ENCODE measurements around the gene DACT3.
A peak's percentile ranks its signal among the peaks of the same experiment; 100 is the strongest.

The DACT3 gene

DNA sequence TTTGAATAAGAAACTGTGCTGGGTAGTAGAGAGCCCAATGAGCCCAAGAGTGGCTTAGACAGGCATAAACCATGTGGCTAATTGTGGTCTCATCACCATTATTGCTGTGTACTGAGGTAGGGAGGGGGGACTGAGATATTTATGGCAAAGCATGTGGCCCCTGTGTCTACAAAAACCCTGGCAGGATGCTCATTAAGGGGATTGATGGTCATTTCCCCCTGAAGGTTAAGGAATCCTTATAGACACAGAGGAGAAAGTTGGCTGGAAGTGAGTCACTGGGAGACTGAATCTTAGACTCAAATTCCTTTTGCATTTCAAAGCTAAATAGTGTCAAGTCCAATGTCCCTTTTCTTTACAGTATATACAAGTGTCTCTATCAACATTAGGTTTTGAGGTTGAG, 9.8 kb upstream of the DACT3 start:
- no peak for DNase-seq (ENCODE audit: low read depth)

DNA sequence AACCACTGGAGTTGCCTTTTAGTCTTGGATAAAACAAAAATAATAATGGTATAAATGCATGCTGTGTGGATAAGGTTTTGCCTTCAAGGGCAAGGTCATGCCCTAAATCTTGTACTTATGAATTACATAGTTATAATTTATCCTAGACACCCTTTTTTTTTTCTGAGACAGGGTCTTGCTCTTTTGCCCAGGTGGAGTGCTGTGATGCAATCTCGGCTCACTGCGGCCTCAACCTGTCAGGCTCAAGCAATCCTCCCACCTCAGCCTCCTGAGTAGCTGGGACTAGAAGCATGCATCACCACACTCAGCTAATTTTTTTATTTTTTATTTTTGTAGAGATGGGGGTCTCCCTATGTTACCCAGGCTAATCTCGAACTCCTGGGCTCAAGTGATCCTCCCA, 7.7 kb upstream of the DACT3 start:
- DNase-seq (ENCODE audit: low read depth) = no peak
- H3K4me3 ChIP-seq (ENCODE audit: low read depth, low read length) = no peak overlapping the region

More for the DNA sequence above, 9.8 kb upstream of the DACT3 start:
- no peak overlapping the region for H3K4me3 ChIP-seq (ENCODE audit: low read depth, low read length)

DNA sequence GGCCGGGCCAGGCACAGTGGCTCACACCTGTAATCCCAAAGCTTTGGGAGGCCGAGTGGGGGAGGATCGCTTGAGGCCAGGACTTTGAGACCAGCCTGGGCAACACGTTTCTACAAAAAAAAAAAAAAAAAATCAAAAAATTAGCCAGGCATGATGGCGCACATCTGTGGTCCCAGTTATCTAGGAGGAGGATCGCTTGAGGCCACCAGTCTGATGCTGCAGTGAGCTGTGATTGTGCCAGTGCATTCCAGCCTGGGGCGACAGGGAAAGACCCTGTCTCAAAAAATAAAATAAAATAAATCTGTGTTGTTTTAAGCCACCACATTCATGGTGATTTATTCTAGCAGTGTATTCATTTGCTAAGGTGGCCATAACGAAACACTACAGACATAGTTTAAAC, 4.1 kb upstream of the DACT3 start:
- DNase-seq (ENCODE audit: low read depth) = no peak
- H3K4me3 ChIP-seq (ENCODE audit: low read depth, low read length) = no peak overlapping the region

- H3K4me3 ChIP-seq (ENCODE audit: low read depth, low read length) = peak overlapping the region; percentile 48
- peak; percentile 57 for DNase-seq (ENCODE audit: low read depth)
Measured at GRCh38 chr19:46661735-46662592, 982 bp upstream of the DACT3 start.

- H3K4me3 ChIP-seq (ENCODE audit: low read depth, low read length) = peak overlapping the region; percentile 59
- no peak for DNase-seq (ENCODE audit: low read depth)
Measured at GRCh38 chr19:46660551-46661019, 397 bp downstream of the DACT3 start.

DNA sequence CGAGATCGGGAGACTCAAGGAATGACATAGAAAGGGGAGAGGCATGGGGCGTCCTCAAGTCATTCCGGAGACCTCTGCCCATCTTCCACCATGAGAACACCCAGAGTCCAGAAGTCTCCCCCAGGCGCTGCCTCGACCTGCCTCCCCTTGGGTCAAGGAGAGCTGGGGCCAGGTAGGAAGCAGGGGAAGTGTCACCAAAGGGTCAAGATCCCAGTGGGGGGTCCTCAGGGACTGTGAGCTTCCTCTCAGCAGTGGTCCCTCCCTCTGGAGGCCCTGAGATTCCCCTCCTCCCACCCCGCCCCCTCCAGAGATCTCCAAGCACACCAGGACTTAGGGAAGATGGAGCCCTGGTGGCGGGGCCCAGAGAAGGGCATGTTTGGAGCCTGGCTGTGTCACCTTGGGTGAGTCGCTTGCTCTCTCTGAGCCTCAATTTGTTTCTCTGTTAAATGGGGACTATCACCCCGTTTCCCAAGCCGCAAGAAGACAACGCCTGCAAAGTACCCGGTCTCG, 919 bp downstream of the DACT3 start:
- peak overlapping the region; percentile 59 for H3K4me3 ChIP-seq (ENCODE audit: low read depth, low read length)
- no peak for DNase-seq (ENCODE audit: low read depth)

GRCh38 chr19:46659151-46660007, 1.6 kb downstream of the DACT3 start:
- peak overlapping the region; percentile 59 for H3K4me3 ChIP-seq (ENCODE audit: low read depth, low read length)
- DNase-seq (ENCODE audit: low read depth) = no peak

GRCh38 chr19:46656541-46656940, 4.4 kb downstream of the DACT3 start:
- no peak for DNase-seq (ENCODE audit: low read depth)
- H3K4me3 ChIP-seq (ENCODE audit: low read depth, low read length) = no peak overlapping the region

GRCh38 chr19:46654621-46655152, 6.3 kb downstream of the DACT3 start:
- no peak overlapping the region for H3K4me3 ChIP-seq (ENCODE audit: low read depth, low read length)
- no peak for DNase-seq (ENCODE audit: low read depth)

GRCh38 chr19:46650445-46650844, 10.5 kb downstream of the DACT3 start:
- no peak overlapping the region for H3K4me3 ChIP-seq (ENCODE audit: low read depth, low read length)
- DNase-seq (ENCODE audit: low read depth) = no peak

- no peak for DNase-seq (ENCODE audit: low read depth)
- H3K4me3 ChIP-seq (ENCODE audit: low read depth, low read length) = no peak overlapping the region
Measured at GRCh38 chr19:46648961-46649960, 11.7 kb downstream of the DACT3 start.

DNA sequence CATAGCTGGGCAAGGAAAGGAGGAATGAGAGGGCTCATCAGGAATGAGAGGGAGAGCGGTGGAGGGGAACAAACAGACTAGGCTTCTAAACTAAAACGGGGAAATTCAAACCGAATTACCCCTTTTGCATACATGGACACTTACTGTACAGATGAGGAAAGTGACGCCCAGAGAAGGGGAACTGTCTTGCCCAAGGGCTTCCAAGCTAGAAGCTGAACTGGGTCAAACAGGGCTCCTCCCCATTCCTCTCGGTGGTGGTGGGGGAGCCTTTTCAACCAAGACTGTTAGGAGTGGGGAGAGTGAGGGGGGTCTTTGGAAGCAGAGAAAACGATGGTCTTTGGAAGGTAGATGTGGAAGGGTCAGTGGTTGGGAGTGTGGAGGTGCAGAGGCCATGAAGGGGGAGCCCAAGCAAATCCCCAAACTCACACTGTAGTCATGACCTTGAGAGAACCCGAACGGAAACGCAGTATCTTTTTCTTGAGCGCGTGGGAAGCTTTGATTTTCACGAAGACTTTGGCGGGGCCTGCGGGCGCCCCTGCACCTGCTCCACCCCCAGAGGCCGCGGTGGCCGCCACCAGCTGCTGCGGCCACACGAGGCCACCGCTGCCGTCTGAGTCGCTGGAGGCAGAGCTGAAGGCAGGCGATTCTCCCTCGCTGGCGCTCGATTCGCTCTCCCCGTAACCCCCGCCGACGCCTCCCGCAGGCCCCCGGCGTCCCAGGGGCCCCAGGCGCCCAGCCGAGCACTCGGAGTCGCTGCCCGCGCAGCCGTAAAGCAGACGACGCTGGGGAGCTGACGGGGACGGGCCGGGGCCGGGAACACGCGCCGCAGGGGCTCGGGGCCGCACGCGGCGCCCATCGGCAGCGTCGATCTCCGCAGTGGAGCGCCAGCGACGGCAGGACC, 12.7 kb downstream of the DACT3 start:
- DNase-seq (ENCODE audit: low read depth) = no peak
- H3K4me3 ChIP-seq (ENCODE audit: low read depth, low read length) = no peak overlapping the region

- DNase-seq (ENCODE audit: low read depth) = no peak
- H3K4me3 ChIP-seq (ENCODE audit: low read depth, low read length) = no peak overlapping the region
Measured at GRCh38 chr19:46646402-46646801, 14.6 kb downstream of the DACT3 start.

DNA sequence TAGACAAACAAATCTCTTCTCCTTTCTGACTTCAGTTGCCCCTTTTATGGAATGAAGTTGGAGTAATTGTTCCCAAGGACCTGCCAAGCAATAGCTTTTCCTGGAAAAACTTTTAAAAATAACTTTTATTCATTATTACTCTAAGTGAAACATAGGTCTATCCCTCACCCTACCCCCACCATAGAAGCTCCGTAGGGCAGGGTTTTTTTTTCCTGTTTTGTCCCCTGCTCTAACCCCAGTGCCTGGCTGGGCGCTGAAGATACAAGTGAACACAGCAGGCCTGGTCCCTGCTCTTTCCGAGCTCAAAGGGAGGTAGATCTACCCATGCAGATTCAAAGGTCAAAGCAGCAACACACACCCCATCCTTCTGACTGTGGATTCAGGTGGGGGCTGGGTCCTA, 16.3 kb downstream of the DACT3 start:
- no peak overlapping the region for H3K4me3 ChIP-seq (ENCODE audit: low read depth, low read length)
- no peak for DNase-seq (ENCODE audit: low read depth)

GRCh38 chr19:46640656-46641055, 20.3 kb downstream of the DACT3 start:
- no peak overlapping the region for H3K4me3 ChIP-seq (ENCODE audit: low read depth, low read length)

DNA sequence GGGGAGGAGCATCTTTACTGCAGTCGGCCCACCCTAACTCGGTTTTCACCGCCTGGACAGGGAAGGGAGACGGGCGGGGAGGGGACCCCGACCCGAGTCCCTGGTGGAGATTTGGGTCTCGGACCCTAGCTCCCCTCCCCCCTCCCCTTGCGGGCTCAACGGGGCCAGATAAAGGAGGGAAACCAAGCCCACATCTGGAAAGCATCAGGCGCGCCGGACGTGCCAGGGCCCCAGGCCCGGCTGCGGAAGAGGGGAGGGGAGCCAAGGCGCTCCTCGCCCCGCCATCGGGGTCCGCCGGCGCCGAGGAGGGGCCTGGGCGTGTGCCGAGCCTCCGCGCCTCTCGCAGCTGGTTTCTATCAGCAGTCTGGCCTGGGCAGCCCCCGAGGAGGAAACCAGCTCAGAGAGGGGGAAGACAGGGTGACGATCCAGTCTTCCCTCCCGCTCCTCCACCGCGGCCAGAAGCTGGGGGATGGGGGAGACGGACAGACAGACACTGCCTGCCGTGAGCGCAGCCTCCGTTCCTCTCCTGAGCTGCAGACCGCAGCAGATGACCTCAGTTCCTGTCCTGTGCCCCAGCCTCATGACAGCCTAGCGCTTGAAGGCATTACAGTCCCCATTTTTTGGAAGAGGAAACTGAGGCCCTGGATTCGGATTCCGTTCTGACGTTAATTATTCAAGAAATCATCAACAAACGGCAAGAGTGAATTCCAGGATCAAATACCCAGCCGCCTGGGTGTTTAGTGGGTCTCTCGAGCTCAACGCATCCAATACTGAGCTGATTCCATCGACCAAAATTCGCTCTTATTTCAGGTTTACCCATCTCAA, 21.4 kb downstream of the DACT3 start:
- H3K4me3 ChIP-seq (ENCODE audit: low read depth, low read length) = peak overlapping the region; percentile 53
- no peak for DNase-seq (ENCODE audit: low read depth)

More at GRCh38 chr19:46640656-46641055, 20.3 kb downstream of the DACT3 start:
- no peak for DNase-seq (ENCODE audit: low read depth)

GRCh38 chr19:46637224-46637623, 23.8 kb downstream of the DACT3 start:
- H3K4me3 ChIP-seq (ENCODE audit: low read depth, low read length) = no peak overlapping the region
- no peak for DNase-seq (ENCODE audit: low read depth)

All from skeletal muscle cell (primary cell).